NCI-H82 treated with DMSO at 0.1 percent for 48 hours (cell line): ENCODE data around the gene GPHA2.

ENCODE experiments used
- DNase-seq: peaks from one replicate; lab custom pipeline; 2025; ENCODE audit not compliant: unreplicated experiment; lab: John Stamatoyannopoulos, UW

The GPHA2 gene

GRCh38 chr11:64892838-64893193 is 42.9 kb downstream of the GPHA2 start:
- DNase-seq = no peak

DNA sequence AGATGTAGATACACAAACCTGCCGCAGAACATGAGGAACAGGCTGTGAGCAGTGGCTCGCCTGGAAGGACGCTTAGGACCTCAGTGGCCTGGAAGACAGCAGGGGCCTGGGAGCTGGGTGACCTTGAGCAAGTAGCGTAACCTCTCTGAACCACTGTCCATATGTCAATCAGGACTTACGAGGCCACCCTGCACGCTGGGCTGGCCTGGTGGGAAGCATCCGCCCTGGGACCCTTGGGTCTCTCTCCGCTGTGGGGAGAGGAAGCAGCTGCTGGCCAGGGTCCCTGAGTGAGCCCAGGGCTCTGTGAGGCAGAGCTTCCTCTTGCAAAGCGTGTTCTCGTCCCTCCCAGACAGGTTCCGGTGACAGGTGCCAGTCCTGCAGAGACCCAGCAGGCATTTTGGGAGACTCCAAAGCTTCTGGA is 43.3 kb downstream of the GPHA2 start:
- no peak for DNase-seq

GRCh38 chr11:64891880-64892279 is 43.8 kb downstream of the GPHA2 start:
- no peak for DNase-seq

GRCh38 chr11:64891215-64891848 is 44.4 kb downstream of the GPHA2 start:
- no peak for DNase-seq

- DNase-seq = no peak
These were observed 45.2 kb downstream of the GPHA2 start for GRCh38 chr11:64890522-64890939.

DNA sequence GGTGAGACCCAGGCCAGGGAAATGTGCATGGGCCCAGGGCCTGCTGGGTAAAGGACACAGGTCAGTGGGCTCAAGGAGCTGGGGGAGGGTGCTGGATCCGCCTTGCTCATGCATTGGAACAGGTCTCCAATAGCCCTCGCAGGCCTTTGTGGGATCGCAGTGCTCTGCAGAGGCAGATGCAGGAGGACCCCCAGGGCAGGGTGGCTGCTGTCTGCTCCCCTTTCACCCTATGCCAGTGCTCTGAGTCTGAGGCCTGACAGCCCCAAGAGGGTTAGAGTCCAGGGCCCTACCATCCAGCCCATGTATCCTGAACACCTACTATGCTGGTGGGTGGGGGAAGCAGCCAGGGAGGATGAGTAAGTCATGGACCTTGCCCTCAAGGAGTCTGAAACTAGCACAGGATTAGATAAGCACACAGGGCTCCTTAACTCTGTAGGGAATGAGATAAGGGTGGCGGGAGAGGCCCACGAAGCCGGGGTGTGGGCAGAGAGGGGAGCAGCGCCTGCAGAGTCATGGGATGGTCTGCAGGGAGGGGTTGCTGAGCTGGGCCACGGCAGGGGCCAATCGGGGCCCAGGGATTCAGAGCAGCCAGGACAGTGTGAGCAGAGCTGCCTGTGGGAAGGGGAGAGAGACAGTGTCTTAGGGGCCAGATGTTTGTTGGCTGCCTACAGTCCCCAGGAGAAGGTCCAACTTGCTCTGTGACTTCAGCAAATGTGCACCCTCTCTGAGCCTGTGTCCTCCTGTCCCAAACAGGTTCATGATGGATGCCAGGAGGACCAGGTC is 46.8 kb downstream of the GPHA2 start:
- DNase-seq = no peak

DNA sequence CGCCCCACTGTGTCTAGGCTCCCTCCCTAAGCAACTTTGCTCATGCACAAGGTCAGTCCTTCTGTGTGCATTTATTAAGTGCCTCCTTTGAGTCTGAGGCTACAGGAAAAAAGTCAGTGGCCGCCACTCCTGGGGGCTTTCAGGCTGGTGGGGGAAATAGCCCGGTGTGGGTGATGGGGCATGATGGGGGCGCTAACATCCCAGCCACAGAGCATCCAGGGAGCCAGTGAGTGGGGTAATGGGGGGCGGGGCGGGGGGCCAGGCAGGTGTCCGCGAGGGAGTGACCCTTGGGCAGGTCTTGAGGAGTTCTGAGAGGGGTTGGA is 47.3 kb downstream of the GPHA2 start:
- no peak for DNase-seq

- no peak for DNase-seq
These were observed 47.8 kb downstream of the GPHA2 start for GRCh38 chr11:64887757-64888405.

DNA sequence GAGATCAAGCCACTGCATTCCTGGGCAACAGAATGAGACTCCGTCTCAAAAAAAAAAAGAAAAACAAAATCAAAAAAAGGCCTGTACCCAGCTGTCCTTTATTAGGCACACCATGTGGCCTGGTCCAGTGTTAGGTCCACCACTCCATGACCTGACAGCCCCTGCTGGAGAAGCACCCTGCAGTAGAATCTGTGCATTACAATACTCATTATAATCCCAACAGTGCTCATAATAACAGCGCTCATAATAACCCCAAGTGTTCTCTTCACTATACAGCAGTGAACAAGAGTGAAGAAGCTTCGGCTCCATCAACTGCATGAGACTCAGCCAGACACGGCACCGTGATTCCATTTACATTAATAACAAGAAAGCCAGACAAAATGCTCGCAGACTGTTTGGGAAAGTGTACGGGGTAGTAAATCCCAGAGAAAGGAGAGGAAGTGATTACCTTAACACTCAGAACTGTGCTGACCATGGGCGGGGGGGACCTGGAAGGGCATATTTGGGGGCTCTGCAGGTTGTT is 48.4 kb downstream of the GPHA2 start:
- DNase-seq = no peak

- DNase-seq = no peak
These were observed 50.1 kb downstream of the GPHA2 start for GRCh38 chr11:64885367-64886286.
